Hepatocyte (in vitro differentiated cells): ENCODE results near the gene MAPK13. TPM values are rescaled to one million over a fixed set of nuclear protein-coding genes. Genes with fewer than 3 reads are reported as not detected.

Experiments
- DNase-seq: peaks from one replicate; pipeline ENCODE4 v3.0.0-alpha.2; 2016; ENCODE audit warnings: low spot score
- H2AFZ ChIP-seq: fragments of 200-600 bp; sonication (generic); 2 replicates; pipeline ENCODE4 v1.6.0; 2016; ENCODE audit warnings: antibody characterized with exemption, mild to moderate bottlenecking
- H3K27ac ChIP-seq: fragments of 200-600 bp; sonication (generic); 2 replicates; pipeline ENCODE4 v1.5.1; 2016; ENCODE audit warnings: mild to moderate bottlenecking
- H3K27me3 ChIP-seq: fragments of 200-600 bp; sonication (generic); 2 replicates; pipeline ENCODE4 v1.6.1; 2016
- H3K36me3 ChIP-seq: fragments of 200-600 bp; sonication (generic); replicated peaks from 2 replicates; pipeline ENCODE4 v1.5.1; 2016; ENCODE audit warnings: low read depth; ENCODE audit not compliant: insufficient read depth
- H3K4me1 ChIP-seq: fragments of 200-600 bp; sonication (generic); 2 replicates; pipeline ENCODE4 v1.5.1; 2016; ENCODE audit warnings: mild to moderate bottlenecking, moderate library complexity; ENCODE audit not compliant: insufficient read depth
- H3K4me2 ChIP-seq: fragments of 200-600 bp; sonication (generic); 2 replicates; pipeline ENCODE4 v1.6.0; 2016
- H3K4me3 ChIP-seq: fragments of 200-600 bp; sonication (generic); 2 replicates; pipeline ENCODE4 v1.5.1; 2016; ENCODE audit warnings: mild to moderate bottlenecking
- H3K79me2 ChIP-seq: fragments of 200-600 bp; sonication (generic); 2 replicates; pipeline ENCODE4 v1.6.0; 2017; ENCODE audit warnings: mild to moderate bottlenecking
- H3K9me2 ChIP-seq: fragments of 200-600 bp; sonication (generic); replicated peaks from 2 replicates; pipeline ENCODE4 v1.6.0; 2017; ENCODE audit warnings: mild to moderate bottlenecking; ENCODE audit not compliant: insufficient read depth
- H3K9me3 ChIP-seq: fragments of 200-600 bp; sonication (generic); 2 replicates; pipeline ENCODE4 v1.5.1; 2016; ENCODE audit warnings: low read depth, mild to moderate bottlenecking
- H4K20me1 ChIP-seq: fragments of 200-600 bp; sonication (generic); 2 replicates; pipeline ENCODE4 v1.6.0; 2016; ENCODE audit warnings: mild to moderate bottlenecking; ENCODE audit not compliant: insufficient read depth, poor library complexity, severe bottlenecking
- EZH2 ChIP-seq: fragments of 200-600 bp; sonication (generic); IDR thresholded peaks from 2 replicates; pipeline ENCODE4 v1.6.1; 2016; ENCODE audit warnings: antibody characterized with exemption, mild to moderate bottlenecking, borderline replicate concordance
- EZH2phosphoT487 ChIP-seq: fragments of 200-600 bp; sonication (generic); IDR thresholded peaks from one replicate; pipeline ENCODE4 v1.6.1; 2018; ENCODE audit warnings: antibody characterized with exemption, mild to moderate bottlenecking, low read depth, moderate library complexity; ENCODE audit not compliant: unreplicated experiment, severe bottlenecking
- WGBS: methylation state at CpG from one replicate; pipeline ENCODE4 v1.1.6; 2016; ENCODE audit warnings: low lambda C conversion rate; ENCODE audit errors: missing lambda C conversion rate; 5-methylcytosine and 5-hydroxymethylcytosine counted together
- polyA plus RNA-seq: library from polyadenylated mRNA; unstranded; fragments of >200 nt; fragmentation: Nextera tagmentation; extraction: Ambion mirVana; gene quantifications from 2 replicates; pipeline ENCODE4 v1.2.1, GENCODE V29; 2016
- total RNA-seq: library from RNA; depleted of rRNA; stranded (reverse); fragments of >200 nt; gene quantifications from 2 replicates; pipeline ENCODE4 v1.2.3, GENCODE V29; 2014
- TF ChIP-seq, protein P1 (sequence below): fragments of 200-600 bp; sonication (generic); IDR thresholded peaks from 2 replicates; pipeline ENCODE4 v1.5.1; 2016; ENCODE audit warnings: antibody characterized with exemption, mild to moderate bottlenecking; ENCODE audit not compliant: poor library complexity

Gene MAPK13
- total and polyA plus RNA-seq, 2 experiments from 2014 or later = 43.6 to 50.2 TPM

GRCh38 chr6:36111526-36111925 is 18.8 kb upstream of the MAPK13 start:
- no peak overlapping the region for H2AFZ ChIP-seq
- H3K4me3 ChIP-seq = no peak overlapping the region
- H3K36me3 ChIP-seq = no peaks in the 10 kb centered on the region
- H3K9me2 ChIP-seq = no peaks in the 10 kb centered on the region
- no peaks in the 10 kb centered on the region for H3K27me3 ChIP-seq
- H4K20me1 ChIP-seq = no peaks in the 10 kb centered on the region
- H3K4me1 ChIP-seq = no peaks in the 10 kb centered on the region
- no peak overlapping the region for H3K27ac ChIP-seq
- peaks cover under 1% of the 10 kb centered on the region for H3K79me2 ChIP-seq
- H3K4me2 ChIP-seq = no peak overlapping the region
- no peak for DNase-seq
- no peaks in the 10 kb centered on the region for H3K9me3 ChIP-seq
- TF ChIP-seq, protein P1, sequence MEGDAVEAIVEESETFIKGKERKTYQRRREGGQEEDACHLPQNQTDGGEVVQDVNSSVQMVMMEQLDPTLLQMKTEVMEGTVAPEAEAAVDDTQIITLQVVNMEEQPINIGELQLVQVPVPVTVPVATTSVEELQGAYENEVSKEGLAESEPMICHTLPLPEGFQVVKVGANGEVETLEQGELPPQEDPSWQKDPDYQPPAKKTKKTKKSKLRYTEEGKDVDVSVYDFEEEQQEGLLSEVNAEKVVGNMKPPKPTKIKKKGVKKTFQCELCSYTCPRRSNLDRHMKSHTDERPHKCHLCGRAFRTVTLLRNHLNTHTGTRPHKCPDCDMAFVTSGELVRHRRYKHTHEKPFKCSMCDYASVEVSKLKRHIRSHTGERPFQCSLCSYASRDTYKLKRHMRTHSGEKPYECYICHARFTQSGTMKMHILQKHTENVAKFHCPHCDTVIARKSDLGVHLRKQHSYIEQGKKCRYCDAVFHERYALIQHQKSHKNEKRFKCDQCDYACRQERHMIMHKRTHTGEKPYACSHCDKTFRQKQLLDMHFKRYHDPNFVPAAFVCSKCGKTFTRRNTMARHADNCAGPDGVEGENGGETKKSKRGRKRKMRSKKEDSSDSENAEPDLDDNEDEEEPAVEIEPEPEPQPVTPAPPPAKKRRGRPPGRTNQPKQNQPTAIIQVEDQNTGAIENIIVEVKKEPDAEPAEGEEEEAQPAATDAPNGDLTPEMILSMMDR = no peak
- TF ChIP-seq EZH2phosphoT487 = no peak
- no peak for TF ChIP-seq EZH2
- 89% methylated on average over 7 of the region's 7 CpGs for WGBS

GRCh38 chr6:36113049-36113448 is 17.3 kb upstream of the MAPK13 start:
- DNase-seq = no peak
- H2AFZ ChIP-seq = no peak overlapping the region
- no peaks in the 10 kb centered on the region for H3K9me3 ChIP-seq
- H3K79me2 ChIP-seq = no peaks in the 10 kb centered on the region
- no peaks in the 10 kb centered on the region for H3K9me2 ChIP-seq
- H3K4me3 ChIP-seq = no peak overlapping the region
- H3K4me2 ChIP-seq = no peak overlapping the region
- no peaks in the 10 kb centered on the region for H3K4me1 ChIP-seq
- no peaks in the 10 kb centered on the region for H4K20me1 ChIP-seq
- H3K27ac ChIP-seq = no peak overlapping the region
- TF ChIP-seq, protein P1 = no peak
- TF ChIP-seq EZH2 (no peak), EZH2phosphoT487 (no peak)
- H3K36me3 ChIP-seq = no peaks in the 10 kb centered on the region
- no peaks in the 10 kb centered on the region for H3K27me3 ChIP-seq

DNA sequence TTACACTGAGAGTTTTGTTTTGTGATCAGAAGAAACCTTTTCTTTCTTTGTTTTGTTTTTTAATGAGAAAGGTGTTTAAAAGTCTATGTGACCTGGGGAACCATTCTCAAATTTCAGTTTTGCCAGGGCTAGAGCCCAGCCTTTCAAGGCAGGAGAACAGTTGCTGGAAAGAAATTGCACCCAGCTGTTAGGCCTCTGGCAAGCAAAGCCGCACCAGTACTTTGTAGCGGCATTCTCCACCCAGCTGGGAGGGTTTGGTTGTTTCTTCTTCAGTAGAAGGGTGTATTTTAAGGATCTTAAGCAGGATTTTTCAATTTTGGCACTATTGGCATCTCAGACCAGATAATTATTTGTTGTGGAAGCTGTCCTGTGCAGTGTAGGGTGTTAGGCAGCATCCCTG is 16.6 kb upstream of the MAPK13 start:
- WGBS = 65% methylated on average over 2 of the region's 2 CpGs
- Histone ChIP-seq H3K27me3 (no peaks in the 10 kb centered on the region), H3K9me3 (no peaks in the 10 kb centered on the region), H3K27ac (peak overlapping the region; percentile 7), H3K36me3 (no peaks in the 10 kb centered on the region), H2AFZ (no peak overlapping the region), H3K4me3 (no peak overlapping the region), H3K79me2 (no peaks in the 10 kb centered on the region), H4K20me1 (no peaks in the 10 kb centered on the region), H3K4me2 (no peak overlapping the region), H3K9me2 (no peaks in the 10 kb centered on the region), H3K4me1 (no peaks in the 10 kb centered on the region)
- TF ChIP-seq EZH2phosphoT487 = no peak
- DNase-seq = no peak

DNA sequence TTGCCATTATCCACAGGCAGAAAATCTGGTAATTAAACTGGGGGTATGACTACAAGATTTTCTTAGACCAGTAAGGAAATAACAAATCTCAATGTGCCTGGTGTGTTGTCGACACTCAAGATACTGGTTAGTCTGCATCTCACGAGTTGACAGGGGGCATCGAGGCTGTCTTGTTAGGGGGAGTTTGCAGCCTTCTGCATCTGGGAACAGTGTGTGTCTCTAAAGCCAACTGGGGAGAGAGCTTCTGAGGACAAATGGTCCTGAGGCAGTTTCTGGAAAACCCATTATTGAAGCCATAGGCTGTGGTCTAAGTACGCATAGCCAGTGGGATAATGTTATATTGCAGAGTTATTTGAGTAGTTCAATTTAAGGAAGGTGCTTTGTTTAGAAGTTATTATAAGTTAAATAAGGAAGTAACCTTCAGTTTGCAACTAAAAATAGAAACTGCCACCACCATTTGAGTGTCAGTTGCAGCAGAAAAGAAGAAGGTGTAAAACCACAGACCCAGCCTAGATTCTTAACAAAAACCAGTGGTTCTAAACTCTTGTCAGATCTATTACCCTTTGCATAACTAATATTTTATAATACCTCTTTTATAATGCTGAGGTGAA is 15.4 kb upstream of the MAPK13 start:
- Histone ChIP-seq H2AFZ (no peak overlapping the region), H3K27me3 (no peaks in the 10 kb centered on the region), H4K20me1 (no peaks in the 10 kb centered on the region), H3K4me2 (no peak overlapping the region), H3K4me1 (no peaks in the 10 kb centered on the region), H3K27ac (no peak overlapping the region), H3K79me2 (no peaks in the 10 kb centered on the region), H3K36me3 (no peaks in the 10 kb centered on the region), H3K9me2 (no peaks in the 10 kb centered on the region), H3K9me3 (no peaks in the 10 kb centered on the region), H3K4me3 (no peak overlapping the region)
- 90% methylated on average over 4 of the region's 4 CpGs for WGBS
- DNase-seq = no peak
- no peak for TF ChIP-seq EZH2phosphoT487
- TF ChIP-seq EZH2 = no peak
- TF ChIP-seq, protein P1 = no peak
